ENCODE data around the gene STIM1.

DNA sequence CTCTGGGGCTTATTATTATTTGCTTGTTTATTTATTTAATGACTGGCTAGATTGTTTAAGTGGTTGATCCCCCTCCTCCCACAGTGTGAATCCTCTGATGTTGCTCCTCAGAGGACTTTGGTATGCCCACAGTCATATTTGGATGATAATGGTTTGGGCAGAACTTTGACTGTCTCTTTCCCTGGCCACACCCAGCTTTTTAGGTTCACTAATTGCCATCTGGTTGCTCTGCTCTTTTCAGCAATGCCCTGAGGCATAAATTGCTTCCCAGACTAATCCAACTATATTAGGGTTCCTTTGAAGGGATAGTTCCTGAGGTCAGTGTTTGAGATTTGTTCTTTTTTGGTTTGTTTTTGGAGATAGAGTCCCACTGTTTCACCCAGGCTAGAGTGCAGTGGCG lies 139.8 kb downstream of the STIM1 start:
- TF ChIP-seq, protein P1, sequence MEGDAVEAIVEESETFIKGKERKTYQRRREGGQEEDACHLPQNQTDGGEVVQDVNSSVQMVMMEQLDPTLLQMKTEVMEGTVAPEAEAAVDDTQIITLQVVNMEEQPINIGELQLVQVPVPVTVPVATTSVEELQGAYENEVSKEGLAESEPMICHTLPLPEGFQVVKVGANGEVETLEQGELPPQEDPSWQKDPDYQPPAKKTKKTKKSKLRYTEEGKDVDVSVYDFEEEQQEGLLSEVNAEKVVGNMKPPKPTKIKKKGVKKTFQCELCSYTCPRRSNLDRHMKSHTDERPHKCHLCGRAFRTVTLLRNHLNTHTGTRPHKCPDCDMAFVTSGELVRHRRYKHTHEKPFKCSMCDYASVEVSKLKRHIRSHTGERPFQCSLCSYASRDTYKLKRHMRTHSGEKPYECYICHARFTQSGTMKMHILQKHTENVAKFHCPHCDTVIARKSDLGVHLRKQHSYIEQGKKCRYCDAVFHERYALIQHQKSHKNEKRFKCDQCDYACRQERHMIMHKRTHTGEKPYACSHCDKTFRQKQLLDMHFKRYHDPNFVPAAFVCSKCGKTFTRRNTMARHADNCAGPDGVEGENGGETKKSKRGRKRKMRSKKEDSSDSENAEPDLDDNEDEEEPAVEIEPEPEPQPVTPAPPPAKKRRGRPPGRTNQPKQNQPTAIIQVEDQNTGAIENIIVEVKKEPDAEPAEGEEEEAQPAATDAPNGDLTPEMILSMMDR (IDR thresholded peaks at IDR 0.05) = no peak
- no peak for TF ChIP-seq POLR2A (IDR thresholded peaks at IDR 0.05)
